ENCODE data around the gene MALAT1.

Gene MALAT1

DNA sequence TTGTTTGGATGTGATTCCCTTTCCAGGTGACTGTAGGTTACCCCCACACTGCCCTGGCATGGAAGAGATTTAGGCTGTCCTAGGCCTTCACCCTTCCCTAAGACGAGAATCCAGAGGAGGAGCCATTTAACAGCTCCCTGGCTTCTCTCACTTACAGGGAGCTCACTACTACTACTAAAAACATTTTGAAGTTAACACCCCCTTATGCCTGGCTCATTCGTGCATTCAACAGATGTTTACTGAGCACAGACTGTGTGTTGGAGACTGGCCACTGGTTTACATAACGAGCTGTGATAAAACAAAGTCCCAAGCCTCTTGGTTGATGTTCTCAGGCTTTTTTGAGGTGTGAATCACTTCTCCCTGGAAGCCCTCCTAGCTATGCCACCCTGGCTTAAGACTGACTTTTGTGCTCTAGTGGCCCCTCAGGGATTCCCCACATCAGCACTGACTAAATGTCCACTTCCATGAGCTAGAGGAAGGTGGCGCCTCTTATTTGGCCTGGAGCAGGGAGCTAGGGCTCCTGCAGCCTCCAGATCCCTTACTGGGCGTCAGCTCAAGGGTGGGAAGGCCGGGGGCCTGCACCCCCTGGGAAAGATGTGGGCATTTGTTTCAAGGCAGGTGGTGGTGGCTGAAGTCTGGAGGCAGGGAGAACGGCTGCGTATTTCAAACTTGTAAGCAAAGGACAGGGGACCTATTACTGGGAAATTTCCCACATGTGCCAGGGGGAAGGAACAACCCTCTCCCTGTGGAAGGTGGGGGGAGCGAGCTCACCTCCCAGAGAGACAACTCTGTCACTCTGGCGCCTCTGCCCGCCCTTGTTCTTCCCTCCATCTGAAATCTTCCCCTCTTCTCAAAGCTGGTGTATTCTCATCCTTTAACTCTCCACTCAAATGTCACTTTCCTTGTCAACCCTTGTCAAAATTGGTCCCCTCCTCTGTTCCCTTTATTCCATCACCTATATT lies 19.4 kb upstream of the MALAT1 start:
- no peak for DNase-seq (ENCODE audit: low read depth)

DNA sequence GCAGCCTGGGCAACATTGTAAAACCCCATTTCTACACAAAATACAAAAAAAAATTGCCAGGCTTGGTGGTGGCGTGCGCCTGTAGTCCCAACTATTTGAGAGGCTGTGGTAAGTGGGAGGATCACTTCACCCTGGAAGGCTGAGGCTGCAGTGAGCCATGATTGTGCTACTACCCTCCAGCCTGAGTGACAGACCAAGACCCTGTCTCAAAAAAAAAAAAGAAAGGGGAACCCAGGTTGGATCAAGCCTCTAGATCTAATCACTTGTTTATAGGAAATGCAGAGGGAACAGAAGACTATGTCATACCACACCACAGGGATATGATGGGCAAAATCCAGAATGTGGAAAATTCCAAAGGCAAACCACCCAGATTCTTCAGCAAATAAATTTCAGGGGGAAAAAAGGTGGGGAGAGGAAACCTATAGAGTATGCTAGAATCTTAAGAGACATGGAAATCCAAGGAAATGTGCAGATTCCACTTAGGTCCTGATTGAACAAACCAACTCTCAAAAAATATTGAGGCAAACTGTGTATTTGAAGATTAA lies 16.5 kb upstream of the MALAT1 start:
- no peak for DNase-seq (ENCODE audit: low read depth)

DNA sequence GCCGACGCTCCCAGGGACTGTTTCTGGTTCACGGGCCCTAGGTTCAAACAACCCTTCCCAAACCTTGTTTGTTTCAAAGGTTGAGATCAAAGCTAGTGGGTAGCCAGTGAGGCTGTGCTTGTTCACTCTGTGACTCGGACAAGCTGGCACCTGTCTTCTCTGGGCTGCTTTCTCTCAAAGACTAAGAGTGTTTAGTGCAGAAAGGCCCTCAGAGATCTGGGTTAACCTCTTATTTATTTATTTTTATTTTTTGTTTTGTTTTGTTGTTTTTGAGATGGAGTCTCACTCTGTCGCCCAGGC lies 13.0 kb upstream of the MALAT1 start:
- no peak for DNase-seq (ENCODE audit: low read depth)

DNA sequence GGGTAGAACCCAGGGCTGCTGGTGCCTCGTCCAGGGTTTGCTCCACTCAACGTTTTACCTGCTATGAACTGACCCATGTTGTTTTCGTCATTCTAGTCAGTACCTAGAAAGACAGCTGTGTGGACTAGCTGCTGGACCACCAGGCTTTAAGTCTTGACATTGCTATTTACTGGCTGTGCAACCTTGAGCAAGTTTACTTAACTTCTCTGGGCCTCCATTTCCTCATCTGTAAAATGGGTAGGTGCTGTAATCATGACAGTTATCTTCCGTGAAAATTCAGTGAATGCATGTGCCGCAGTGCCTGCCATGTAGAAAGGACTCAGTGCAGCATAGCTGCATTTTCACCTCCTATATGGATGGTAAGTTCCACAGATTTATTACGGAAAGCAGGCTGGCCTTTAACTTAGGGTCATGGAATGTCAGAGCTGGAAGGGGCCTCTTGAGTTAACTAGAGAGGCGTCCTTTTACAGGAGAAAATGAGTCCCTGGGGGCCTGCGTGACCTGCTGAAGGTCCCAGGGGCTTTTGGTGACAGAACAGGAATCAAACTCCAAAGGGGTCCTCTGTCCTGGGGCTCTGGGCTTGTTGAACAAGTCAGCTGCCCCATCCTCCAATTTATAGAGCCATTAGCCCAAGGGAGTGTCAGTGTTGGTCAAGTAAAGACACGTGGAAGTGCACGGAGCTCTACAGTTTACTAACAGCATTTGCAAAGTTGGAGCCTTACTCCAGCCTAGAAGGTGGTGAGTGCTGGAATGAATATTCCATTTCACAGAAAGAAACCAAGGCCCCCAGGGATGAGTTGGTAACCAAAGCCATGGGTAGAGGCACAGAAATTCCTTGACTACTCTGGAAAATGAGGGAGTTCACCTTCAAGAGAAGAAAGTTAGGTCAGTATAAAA lies 12.0 kb upstream of the MALAT1 start:
- DNase-seq (ENCODE audit: low read depth): no peak

DNA sequence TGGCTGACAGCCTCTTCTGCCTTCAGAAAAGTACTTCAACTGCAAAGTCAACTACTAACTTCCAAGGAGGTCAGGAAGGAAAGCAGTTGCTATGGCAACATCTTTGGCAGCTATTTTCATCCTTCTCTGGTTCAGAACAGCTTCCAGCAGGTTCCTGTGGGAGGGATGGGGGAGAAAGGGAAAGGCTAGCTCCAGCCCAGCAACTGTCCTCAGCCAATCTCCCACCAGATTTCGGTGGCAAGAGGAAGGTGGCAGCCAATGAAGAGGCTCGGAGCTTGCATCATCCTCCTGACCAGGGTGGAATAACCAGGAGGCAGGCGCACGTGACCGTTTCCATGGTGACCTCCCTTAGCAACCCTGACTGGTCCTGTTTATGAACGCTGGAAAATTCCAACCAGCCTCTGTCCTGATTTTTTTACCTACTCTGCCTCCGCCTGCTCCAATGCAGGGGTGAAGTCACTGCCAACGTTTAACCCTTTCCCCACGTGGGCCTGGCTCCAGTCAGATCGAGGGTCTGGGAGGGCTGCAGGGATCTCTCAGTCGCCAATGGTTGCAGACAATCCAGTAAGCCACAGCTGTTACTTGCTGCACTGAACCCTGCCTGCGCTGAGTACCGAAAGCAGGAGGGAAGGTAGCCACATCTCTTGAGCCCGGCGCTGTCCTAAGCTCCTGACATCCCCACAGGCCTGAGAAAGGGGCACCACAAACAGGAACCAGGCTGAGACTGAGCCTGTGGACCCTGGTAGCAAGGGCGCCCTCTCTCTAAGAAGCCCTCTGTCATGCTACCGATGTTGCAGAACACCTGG lies 11.2 kb upstream of the MALAT1 start:
- DNase-seq (ENCODE audit: low read depth): no peak

DNA sequence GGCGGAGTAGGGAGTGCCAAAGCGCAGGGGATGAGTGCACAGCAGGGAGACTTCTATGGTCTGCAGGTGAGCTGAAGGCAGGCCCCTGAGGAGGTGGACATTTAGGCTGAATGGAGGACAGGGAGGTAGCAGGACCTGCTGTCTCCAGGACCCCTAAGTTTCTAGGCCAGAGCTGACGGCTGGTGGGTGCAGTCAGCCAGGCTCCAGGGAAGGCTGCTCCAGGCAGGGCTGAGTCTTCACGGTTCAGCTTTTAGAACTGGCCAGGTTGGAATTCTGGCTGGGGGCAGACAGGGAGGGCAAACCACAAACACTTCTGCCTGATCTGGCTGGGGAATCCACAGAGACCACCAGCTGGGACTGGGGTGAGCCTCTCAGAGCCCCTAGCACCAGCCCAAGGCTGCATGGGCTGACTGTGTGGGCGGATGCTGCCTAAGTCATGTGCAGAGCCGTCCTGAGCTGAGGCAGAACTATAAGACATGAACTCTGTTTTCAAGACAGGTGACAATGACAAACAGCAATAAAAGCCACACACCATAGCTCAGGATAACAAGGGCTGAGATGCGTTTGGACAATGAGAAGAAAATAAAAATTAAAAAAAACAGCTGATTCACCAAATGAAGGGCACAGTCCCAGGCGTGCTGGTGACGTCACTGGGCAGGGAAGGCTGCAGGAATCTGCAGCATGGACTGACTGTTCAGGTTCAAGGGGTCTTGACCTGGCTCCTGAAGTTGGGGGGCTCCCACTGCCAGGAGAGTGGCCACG lies 10.4 kb upstream of the MALAT1 start:
- DNase-seq (ENCODE audit: low read depth): no peak

DNA sequence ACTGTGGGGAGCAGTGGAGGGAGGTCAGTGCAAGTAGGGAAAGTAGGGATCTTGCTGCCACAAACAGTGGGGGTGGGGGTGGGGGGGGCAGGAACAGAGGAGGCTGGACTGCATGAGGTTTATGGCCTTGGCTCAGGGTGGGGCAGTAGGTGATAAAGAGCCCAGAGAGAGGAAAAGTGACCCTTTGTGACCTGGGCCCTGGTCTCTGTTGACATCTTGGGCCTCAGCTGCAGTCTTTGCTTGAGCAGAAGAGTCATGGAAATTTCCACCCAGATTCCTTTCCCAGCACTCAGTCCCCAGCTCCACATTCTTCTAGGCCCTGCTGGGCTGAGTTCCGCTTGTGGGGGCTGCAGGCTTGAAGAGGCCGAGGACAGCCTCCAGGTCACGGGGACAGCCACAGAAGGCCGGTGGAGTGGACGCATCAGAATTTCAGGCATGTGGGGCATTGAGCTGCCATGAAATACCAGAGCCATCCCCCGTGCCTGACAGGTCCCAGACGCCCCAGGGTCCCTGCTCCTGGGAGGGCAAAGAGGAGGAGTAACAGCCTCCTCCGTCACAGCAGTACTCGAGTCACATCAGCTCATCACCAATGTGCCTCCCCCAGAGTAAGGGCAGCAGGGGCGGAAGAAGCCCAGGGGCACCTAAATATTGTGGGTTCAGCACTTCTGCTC lies 9.7 kb upstream of the MALAT1 start:
- DNase-seq (ENCODE audit: low read depth): no peak

DNA sequence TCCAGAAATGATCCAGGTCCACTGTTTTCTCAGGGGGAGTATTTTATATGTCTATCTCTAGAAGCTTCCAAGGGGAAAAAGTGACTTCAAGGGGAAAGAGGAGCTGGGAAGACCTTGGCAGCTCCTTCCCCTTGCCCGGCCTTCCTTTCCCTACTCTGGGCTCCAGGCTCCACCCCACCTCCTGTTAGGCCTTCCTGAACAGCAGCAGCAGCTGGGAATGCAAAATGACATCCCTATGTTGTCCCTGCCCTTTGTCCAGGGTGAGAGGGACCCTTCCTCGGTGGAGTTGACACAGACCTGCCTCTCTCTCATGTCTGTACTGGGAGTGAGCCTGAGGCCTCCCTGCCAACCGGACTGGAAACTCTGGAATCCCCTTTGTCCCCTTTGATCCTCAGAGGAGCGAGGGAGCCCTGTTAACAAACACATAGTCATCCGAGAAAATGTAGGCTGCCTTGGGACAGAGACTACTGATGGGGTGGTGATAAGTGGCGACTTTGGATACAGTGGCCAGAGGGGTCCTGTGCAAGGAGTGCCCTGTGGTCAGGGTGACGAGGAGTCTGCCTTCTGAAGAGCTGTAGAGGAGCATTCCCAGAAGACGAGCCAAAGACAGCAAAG lies 9.0 kb upstream of the MALAT1 start:
- no peak for DNase-seq (ENCODE audit: low read depth)

DNA sequence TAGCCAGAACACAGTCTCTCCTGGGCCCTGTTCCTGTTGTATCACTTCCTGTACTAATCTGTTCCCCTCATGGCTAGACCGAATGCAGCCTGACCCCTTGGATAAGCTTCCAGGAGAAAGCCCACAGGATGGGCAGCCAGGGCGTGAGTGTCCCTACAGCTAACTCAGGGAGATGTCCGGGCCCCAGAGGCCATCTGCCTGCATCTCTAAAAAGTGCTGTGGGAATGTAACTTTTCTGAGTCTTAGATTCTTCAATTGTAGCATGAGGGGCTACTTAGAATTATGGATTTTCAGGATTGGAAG lies 7.7 kb upstream of the MALAT1 start:
- no peak for DNase-seq (ENCODE audit: low read depth)

DNA sequence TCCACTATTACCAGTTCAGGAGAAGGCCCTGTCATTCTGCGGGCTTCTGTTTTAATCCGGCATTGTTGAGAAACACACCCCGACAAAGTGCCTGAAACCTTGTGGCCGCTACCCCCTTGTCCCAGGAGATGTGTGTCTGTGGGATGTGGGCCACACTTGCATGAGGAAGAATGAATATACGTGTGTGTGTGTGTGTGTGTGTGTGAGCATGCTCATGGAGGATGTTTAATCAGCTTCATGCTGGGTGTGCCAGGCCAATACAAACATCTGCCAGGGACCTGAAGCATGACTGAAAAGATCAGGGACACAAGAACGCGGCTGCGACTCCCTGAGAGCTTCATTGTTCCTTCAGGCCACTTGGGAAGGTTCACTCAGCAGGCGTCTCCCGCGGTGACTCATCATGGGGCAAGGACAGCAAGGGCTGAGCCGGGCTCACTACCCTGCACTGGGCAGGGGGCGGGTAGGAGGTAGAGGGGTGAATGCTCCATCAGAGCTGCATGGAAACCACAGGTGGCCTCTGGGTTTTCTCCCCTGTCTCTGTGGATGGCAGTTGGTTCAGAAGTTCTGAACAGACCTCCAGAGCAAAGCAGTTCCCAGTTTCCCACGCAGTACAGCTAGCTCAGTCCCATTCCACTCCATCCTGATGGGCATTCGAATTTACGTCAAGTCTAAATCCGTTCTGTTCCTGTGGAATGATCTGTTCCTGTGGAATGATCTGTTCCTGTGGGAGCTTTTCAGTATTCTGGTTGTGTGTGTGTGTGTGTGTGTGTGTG lies 7.0 kb upstream of the MALAT1 start:
- no peak for DNase-seq (ENCODE audit: low read depth)

DNA sequence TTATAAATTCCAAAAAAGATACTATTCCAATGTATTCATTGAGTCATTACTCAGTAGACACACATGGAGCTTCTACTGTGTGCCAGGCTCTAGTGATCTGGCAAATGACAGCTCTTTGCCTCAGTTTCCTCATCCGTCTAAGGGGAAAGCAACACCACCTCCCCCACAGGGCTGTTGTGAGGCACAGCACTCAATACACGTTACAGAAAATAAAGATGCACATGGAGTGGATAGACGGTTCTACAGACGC lies 6.5 kb upstream of the MALAT1 start:
- DNase-seq (ENCODE audit: low read depth): no peak

DNA sequence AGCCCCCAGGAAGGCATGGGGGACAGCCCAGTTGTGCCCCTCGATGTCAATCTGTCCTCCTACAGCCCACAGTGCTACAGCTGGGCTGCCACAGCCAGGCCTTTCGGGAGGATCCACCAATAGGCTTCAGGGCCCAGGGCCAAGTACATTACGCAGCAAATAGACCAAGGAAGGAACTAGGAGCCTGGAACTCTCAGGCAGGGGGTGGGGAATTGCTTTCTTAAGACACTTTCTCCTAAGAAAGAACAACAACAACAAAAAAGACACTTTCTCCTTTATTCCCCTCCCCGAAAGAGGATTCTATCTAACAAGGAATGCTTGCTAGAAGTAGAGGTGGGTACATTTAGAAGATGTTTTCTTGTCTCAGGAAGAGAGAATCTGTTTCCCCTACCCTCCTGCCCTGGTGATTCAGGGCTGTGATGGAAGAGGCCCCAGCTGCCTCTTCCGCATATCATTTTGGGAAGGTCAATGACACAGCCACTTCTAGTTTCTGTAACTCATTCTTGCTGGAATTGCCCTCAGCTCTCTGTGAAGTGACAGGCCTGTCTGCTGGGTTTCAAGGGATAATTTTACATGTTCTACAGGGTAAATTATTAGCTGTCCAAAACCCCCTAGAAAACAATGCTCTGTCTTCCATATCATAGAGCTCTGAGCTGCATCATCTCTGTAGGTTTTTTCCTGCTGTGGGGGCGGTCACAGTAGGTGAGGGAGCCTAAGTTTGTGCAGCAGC lies 6.0 kb upstream of the MALAT1 start:
- DNase-seq (ENCODE audit: low read depth): no peak

DNA sequence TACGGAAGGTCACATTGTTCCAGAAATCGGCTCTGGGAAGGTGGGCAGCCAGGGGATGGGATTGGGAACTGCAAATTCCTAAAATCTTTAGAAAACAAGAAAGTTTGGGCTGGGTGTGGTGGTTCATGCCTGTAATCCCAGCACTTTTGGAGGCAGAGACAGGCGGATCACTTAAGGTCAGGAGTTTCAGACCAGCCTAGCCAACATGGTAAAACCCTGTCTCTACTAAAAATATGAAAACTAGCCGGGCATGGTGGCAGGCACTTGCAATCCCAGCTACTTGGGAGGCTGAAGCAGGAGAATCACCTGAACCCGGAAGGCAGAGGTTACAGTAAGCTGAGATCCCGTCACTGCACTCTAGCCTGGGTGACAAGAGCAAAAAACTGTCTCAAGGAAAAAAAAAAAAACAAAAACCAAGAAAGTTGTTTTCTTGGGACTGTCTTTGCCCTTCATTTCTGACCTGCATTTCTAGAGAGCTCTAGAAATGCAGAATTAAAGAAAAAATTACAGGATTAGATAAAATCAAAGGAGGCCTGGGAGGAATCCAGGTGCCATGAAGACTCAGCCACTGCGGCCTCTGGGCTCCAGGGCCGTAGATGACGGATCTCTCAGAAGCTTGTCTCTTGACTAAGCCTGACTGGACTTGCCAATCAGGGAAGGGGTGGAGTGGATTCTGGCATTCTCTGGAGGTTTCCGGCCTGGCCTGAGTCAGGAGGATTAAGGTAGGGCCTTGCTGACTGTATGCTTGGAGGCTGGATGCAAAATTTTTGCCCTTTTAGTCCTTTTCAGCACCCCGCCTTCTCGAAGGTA lies 5.3 kb upstream of the MALAT1 start:
- no peak for DNase-seq (ENCODE audit: low read depth)

DNA sequence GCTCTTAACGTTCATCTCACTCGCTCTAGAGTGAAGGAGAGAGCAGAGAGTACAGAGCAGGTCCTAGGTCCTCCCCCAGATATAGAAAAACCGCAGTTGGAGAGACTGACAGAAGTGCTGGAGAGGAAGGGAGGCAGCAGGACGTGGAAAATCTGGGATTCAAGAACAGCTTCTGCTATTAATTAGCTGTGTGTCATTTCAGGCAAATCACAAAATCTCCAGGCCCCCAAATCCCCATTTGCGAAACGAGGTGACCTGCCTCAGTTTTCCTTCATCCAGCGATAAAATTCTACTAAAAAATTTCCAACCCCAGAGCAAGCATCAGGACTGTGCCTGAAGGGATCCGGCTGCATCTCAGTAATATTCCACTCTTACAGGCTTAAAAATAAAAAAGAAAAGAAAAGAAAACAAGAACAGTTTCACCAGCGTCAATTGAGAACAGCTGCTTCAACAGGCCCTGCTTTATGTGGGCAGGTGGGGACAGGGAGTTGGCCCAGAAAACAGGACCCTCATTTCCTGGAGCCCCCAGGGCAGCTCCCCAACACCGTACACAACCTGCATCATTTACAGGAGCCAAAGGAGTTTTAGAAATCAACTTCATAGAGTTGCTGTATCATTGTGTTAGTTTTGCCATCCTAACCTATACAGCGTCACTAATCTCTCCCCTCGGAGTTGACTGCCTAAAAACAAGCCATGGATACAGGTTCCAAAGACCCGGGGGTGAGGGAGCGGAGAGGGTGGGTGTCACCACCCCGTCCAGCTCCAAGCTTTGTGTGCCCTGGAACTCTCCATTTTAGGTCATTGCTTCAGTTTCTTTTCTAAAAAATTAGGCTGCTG lies 2.3 kb upstream of the MALAT1 start:
- no peak for DNase-seq (ENCODE audit: low read depth)

DNA sequence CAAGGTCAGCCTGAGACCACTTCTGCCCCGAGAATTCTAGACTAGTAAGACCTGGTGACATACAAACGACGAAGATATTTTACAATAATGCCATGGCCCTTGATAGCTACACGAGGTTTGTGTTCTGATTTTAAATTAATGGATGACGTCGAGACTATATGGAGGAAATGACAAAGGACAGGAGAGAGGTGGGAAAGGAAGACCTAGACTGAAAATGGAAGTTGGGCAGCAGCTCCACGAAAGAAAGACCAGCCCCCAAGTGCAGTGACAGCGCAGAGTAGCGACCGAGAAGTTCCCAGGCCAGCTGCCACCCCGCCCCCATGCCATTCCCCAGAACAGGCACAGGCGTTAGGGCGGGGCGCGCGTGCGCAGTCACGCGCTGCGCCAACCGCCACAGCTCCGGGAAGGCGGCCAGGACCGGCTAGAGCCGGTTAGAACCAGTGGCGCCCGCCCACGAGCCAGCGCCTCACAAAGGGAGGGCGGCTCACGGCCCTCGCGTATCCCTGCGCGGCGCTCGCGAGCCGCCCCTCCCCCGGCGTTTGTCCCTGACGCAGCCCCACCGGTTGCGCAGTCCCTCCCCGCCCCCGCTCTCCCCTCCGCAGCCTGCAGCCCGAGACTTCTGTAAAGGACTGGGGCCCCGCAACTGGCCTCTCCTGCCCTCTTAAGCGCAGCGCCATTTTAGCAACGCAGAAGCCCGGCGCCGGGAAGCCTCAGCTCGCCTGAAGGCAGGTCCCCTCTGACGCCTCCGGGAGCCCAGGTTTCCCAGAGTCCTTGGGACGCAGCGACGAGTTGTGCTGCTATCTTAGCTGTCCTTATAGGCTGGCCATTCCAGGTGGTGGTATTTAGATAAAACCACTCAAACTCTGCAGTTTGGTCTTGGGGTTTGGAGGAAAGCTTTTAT lies 1.5 kb upstream of the MALAT1 start:
- DNase-seq (ENCODE audit: low read depth): peak; percentile 98

DNA sequence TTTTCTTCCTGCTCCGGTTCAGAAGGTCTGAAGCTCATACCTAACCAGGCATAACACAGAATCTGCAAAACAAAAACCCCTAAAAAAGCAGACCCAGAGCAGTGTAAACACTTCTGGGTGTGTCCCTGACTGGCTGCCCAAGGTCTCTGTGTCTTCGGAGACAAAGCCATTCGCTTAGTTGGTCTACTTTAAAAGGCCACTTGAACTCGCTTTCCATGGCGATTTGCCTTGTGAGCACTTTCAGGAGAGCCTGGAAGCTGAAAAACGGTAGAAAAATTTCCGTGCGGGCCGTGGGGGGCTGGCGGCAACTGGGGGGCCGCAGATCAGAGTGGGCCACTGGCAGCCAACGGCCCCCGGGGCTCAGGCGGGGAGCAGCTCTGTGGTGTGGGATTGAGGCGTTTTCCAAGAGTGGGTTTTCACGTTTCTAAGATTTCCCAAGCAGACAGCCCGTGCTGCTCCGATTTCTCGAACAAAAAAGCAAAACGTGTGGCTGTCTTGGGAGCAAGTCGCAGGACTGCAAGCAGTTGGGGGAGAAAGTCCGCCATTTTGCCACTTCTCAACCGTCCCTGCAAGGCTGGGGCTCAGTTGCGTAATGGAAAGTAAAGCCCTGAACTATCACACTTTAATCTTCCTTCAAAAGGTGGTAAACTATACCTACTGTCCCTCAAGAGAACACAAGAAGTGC lies 661 bp upstream of the MALAT1 start:
- no peak for DNase-seq (ENCODE audit: low read depth)
